ENCODE results near the gene TNFRSF11A.
A peak's percentile ranks its signal among the peaks of the same experiment; 100 is the strongest.

TNFRSF11A gene

DNA sequence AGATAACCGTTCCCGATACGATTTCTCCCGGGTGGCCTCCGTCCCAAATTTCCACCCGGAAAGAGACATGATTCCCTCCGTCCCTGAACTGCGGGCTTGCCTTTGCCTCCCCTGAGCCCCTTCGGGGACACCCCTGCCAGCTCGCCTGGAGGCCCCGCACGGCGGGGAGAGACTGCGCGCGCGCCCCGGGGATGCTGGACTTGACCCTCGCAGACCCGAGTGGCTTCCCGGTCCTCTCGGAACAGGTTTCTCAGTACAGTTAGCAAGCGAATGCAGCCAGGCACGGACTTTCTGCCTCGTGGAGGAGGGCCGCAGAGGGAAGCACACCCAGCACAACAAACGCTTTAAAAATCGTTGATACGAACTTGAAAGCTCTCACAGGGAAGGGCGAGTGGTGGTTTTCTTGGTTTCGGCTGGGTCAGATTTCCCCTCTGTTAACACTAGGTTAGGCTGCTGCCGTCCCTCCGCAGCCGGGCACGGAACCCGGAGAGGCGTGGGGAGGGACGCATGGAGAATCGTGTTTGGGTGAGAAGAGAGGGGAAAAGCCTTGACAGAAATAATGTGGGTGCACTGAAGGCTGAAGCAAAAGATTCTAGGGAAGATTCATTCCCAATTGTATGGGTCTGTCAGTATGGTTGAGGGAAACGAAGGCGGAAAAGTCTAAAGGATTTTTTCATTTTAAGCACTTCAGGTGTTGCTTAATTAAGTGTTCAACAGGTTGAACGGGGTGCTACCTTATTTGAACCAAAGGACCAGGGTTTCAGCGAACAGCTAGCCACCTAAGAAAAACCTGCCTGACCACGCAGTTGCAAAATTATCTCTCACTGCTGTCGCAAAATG, 916 bp downstream of the TNFRSF11A start:
- DNase-seq (ENCODE audit: low read depth in 2 of 2): no peak

DNA sequence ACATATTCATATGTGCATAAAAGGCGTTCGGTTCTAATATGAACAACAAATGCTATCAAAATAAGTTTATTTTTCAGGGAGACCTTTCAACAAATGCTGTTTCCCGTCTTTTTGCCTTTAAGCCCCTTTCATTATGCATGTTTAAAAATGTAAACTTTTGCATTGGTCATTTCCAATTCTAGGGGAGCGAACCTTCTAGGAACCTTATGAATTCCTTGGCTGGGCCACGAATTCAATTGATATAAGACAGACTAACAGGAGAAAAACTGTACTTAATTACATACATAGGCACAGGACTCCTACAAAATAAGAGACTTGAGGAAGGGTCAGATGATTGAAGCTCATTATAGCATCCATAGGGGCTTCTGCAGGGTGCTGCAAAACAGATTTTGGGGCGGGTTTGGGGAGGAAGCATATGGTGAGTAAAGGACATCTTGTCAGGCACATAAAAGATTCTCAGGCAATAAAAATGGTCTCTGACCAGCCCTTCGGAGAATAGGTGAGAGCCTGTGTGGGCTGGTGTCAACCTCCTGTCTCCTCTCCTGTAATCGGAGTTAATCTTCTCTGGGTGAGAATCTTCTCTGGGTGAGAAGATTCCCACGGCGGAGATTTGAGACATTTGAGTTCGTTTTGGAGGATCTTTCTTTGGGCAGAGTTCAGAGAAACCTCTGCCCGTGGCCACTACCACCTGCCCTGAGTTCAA, 1.7 kb downstream of the TNFRSF11A start:
- no peak for DNase-seq (ENCODE audit: low read depth in 2 of 2)

DNA sequence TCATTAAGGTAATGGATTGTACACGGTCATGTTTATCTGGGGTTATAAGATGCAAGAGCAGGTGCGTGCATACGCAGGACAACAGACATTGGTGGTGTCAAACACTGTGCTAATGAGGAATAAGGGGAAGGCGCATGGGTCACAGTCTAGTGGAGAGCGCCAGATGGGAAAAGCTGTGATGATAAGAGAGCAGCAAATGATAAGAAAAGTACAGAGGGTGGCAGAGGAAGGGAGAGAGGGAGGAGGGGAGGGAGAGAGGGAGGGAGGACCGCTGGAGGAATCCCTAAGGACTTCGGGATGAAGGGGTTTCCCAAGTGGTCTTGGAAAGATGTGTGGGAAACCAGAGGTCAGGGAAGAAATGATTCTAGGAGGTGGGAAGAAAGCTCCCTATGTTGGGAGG, 2.9 kb downstream of the TNFRSF11A start:
- no peak for DNase-seq (ENCODE audit: low read depth in 2 of 2)

DNA sequence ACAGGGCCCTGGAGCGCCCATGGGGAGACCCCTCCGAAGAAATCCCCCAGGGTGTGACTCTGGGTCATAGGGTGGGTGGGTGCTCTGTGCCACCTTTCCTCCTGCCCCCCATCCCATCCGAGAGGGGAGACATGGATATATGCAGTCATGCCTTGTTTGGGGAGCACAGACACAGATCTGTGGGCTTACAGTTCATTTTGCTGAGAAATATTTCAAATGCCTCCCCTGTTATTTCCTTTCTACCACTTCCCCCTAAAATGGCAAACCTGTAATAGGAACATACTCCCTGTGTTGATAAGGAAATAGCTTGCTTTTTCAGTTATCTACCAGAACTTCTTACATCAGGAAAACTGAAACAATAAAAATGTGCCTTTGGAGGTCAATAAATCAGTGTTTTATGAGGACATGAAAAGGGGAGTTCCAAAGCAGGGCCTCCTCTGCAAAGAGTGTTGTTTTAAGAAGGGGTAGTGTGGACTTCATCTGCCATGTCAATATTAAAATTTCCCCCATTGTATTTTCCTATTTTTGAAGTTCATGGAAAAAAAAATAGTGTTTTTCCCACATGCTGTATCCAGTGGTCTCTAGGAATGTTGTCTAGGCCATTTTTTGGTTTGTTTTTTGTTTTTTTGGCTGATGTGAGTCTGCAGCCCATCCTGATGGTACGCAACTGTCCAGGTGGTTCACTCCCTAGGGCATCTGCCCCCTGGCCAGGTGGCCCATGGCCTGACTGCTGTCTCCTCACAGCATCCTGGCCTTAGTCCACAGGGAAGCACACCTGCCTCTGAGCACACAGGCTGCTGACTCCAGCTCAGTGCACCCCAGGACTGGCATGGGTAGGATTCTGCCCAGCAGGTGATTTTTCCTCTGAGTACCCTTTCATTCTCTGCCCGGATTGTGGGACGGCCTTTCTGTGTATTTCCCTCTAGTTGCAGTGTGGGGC, 3.7 kb downstream of the TNFRSF11A start:
- no peak for DNase-seq (ENCODE audit: low read depth in 2 of 2)

DNA sequence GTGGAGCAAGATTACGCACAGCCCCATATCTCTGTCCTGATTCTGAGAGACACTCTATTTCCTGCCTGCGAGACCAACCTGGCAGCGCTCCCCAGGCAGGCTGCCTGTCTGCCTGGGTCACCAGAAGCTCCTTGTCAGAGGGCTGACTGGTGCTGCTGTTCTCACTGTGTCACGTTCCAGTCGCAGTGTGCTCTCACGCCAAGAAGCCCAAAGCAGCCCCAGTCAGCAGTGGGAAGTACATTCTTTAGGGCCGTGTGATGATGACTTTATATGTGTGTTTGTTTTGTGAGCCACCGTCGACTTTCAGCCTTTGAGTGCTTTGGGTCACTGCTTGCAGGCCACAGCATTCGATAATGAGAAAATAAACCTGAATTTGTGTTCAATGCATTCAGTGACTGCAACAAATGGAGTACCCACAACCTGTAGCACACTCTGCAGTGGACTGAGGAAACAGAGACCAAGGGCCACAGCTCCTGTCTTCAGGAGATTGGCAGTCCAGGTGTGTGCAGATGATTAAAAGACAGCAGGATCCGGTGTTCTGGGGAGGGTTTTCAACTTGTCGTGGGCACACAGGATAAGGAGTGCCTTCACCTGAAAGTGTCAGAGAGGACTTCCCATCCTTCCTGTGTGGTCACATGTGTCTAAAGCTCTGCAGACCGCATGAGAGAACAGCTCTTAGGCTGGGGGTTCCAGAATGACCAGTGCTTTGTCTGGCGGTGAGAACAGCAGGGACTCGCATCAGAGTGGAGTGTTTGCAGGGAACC, 4.8 kb downstream of the TNFRSF11A start:
- peak in 1 of 2 donors; percentile 57 for DNase-seq (ENCODE audit: low read depth in 2 of 2)

DNA sequence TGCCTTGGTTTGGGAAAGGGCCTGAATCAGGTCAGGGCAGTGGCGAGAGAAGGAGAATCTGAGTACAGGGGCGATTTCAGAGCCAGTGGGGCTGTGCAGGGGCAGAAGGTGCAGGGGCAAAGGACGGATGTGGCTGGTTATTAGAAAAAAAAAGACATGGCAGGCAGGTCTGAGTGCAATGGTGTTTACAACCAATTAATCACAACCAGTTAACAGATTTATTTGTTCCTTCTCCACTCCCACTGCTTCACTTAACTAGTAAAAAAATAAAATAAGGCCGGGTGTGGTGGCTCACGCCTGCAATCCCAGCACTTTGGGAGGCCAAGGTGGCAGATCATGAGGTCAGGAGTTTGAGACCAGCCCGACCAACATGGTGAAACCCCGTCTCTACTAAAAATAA, 5.5 kb downstream of the TNFRSF11A start:
- no peak for DNase-seq (ENCODE audit: low read depth in 2 of 2)

DNA sequence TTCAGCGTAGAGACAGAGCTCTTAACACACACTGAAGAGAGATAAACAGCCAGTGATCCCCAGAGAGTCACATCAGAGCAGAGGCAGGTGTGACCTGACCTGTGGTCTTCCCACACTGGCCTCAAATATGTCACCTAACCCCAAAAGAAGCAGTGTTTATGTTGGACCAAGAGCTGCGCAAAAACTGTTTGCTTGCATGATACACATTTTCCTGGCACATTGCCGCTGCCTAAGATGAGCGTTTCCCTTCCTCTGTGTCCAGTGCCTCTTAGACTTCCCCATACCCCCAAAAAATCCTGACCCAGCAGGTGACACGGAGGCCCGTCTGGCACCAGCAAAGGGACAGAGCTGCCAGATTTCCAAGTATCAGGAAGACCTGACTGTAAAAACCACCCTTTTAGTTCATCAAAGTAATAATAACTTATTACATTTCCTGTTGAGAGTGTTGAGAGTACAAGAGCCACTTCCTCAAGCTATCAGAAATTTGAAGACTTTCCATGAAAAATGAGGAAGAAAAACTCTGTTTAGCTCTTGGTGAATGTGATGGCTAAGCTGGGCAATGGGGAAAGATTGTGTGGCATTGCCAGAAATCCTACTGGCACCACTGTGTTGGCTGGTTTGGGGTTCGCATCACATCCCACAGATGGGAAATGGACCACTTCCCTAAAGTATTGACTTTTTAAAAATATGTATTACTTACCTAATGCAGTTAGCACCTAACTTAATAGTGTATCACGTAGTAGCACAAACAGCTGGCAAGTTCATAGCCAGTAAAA, 6.7 kb downstream of the TNFRSF11A start:
- no peak for DNase-seq (ENCODE audit: low read depth in 2 of 2)

DNA sequence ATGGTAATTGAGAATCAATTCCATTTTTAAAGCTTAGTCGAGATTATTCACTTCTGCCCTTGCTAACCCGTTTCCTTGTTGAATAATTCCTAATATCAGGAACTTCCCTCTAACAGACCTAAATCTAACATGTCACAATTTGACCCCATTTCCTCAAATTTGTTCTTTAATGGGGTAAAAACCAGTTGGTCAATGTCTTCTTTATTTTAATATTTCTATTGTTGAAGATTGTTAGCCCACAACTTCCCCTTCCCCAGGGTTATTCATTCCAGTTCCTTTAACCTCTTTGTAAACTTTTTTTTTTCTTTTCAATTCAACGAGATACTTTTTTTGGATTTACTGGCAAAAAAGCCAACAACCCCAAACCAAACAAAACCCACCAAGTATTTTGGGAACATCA, 7.3 kb downstream of the TNFRSF11A start:
- no peak for DNase-seq (ENCODE audit: low read depth in 2 of 2)

DNA sequence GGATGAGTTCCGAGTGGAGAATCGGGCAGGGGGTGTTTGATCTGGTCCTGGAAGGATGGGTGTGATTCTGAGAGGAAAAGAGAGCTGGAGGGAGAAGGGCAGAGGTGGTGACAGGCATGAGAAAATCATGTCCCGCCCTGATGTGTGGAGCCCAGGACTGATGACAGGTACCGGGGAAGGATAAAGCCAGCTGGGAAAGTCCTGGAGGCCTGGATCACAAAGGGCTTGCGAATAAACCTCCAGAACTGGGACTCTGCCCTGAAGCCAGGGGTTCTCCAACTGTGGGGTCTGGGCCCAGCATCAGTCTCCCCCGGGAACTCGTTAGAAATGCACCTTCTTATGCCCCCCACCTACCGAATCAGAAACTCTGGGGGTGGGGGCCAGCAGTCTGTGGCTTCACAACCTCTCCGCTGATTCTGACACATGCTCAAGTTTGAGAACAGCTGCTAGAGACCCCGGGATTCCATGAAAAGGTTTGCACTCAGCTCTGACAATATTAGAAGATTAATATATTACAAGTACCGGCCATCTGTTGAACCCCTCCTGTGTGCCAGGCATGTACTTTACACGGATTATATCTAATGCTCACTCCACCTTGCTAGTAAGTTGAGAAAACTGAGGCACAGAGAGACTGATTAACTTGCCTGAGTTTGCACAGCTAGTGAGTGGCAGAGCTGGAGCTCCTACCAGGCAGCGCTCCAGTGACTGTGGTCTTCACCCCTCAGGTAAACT, 8.0 kb downstream of the TNFRSF11A start:
- no peak for DNase-seq (ENCODE audit: low read depth in 2 of 2)

DNA sequence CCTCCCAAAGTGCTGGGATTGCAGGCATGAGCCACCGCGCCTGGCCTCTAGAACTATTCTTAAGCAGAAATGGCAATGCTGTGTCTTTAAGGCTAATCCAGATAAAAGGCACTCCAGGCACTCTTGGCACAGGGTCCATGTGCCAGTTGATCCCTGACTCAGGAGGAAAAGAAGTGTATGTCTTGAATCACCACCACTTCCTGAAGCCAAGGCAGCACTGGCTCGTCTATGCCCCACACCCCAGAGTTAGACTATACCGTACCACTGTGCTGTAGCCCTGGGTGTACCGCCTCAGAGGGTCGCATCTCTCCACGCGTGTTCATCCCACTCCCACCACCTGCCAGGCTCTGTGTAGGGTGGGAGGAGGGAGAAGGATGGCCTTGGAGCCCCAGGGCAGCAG, 9.0 kb downstream of the TNFRSF11A start:
- no peak for DNase-seq (ENCODE audit: low read depth in 2 of 2)

DNA sequence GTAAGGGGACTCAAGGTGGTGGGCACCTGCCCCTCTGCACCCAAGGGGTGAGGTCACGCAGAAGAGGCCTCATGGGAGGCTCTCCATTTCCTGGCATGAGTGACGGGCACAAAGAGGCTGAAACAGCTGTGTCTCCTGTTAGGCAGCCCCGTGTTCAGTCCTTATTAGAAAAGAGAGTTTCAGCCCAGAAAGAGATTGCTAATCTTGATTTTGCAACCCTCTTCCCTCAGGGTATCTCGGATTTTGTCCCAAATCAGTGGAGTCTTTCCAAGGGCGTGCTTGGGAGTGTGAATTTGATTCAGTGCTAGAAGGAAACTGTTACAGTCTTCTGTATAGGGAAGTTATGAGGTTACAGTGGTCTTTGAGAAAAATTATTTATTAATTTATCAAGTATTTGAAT, 10.4 kb downstream of the TNFRSF11A start:
- no peak for DNase-seq (ENCODE audit: low read depth in 2 of 2)

DNA sequence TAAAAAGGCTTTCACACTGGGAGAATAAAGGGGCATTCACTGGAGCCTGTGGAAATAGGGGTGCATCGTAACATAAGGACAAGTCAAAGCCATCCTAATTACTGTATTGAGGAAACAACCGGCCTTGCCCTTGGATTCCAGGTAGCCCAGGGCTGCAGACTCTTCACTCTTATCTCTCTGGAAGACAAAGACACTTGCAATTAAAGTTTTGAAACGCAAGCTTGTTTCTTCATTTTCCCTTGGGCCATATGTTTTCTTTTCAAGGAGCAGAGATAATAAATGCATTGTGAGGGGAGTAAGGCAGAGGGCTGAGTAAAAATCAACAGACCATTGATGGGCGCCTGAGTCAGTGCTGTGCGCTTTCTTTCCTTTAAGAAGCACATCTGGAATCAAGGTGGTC, 11.5 kb downstream of the TNFRSF11A start:
- DNase-seq (ENCODE audit: low read depth in 2 of 2): no peak

DNA sequence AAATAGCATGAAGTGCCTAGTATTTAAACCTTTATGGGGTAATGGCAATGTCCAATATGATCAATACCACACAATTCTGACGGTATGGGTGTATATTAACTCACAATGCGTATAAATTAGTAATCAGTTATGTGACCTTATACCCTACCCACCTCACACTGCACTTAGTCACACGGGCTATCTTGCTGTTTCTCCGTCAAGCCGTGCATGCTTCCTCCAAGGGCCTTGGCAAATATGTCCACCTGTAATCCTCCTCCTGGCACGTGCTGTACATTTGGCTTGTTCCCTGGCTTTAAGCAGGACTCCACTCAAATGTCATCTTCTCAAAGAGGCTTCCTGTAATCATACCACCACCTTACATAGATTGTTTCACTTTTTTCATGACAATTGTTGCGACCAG, 12.2 kb downstream of the TNFRSF11A start:
- no peak for DNase-seq (ENCODE audit: low read depth in 2 of 2)

DNA sequence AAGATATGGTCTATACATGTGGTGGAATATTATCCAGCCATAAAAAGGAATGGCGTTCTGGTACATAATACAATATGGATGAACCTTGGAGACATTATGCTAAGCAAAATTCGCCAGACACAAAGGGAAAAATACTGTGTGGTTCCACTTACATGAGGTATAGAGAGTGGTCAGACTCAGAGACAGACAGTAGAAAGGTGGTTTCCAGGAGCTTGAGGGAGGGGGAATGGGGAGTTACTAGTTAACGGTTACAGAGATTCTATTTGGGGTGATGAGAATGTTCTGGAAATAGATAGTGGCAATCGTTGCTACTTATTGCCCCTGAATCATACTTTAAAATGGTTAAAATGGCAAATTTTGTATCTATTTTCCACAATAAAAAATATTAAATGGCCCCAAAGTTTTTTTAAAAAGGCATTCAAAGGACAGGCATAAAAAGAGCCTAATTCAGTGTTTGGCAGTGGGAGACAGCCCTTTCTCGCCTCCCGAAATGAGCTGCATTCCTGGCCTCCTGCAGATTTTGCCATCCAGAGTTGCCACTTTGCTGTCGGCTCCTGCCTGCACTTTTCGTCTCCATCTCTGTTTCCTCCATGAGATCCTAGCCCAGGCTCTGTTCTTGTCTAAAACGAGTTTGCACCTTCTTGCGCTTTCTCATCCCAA, 13.5 kb downstream of the TNFRSF11A start:
- DNase-seq (ENCODE audit: low read depth in 2 of 2): no peak

DNA sequence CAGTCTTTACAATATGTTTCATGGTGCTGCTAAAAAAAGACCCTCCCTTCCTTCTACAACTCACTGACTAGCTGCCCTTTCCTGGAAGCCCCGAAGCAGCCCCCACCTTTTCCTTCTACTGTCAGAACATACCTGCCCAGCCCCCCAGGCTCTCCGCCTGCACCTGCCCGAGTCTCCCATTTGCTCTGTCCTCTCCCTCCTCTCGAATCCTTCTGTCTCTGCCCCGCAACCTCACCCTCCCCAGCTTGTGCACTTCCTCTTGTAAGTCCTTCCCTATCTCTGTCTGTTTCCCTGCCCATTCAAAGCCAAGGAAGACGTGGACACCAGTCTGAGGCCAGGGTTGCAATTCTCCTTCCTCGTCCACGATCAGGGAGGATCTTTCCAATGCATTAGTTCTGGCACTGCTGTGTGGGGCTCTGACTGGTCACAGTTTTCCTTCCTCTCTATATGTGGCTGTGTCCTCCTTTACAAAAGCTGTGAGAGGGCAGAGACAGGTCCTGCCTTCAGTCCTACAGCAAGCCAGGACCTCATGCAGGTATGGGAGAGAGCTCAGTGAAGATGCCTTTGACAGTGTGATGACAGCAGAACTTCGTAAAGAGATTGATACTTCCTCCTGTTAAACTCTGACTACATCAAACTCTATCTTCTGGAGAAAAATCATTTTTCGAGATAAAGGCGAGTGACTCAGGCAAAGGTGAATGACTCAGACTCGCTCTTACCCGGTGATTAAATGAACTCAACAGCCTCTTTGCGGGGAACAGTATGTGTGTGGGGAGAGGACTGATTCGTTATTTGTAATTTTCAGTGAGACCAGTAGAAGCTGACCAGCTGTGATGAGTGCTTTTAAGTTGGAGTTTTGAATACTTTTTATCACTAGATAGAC, 14.2 kb downstream of the TNFRSF11A start:
- DNase-seq (ENCODE audit: low read depth in 2 of 2): peak in 1 of 2 donors; percentile 42

DNA sequence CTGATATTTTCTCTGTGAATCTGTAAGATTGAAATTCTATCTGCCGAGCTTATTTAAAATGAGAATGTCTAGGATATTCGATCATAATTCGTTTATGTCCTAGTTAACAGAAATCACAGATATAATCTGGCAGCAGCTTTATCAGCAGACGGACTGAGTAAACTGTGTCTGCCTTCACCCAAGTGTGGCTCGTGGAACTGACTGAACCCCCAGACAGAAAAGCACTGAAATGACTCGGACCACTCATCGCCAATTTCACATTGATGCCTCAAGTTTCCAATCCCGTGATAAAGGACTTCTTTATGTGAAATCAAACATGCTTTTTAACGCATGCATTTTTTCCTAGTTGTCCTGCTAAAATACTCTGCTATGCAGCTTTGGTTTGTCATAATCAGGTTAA, 15.9 kb downstream of the TNFRSF11A start:
- no peak for DNase-seq (ENCODE audit: low read depth in 2 of 2)

DNA sequence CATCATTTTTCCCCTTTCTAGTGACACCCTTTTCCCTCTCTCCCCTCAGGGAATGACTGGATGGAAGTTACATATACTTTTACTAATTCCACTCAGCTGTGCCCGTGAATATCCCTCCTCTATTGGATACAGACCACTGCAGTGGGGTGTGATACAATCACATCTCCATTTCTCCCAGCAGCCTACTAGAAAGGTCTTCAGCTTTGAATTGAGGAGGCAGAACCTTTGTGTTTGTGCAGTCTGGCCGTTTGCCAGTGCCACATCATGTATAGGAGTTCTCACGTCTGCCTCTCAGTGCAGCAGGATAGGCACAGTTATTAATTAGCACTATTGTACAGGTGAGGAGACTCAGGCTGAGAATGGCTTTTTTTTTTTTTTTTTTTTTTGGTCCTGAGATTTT, 16.4 kb downstream of the TNFRSF11A start:
- no peak for DNase-seq (ENCODE audit: low read depth in 2 of 2)

DNA sequence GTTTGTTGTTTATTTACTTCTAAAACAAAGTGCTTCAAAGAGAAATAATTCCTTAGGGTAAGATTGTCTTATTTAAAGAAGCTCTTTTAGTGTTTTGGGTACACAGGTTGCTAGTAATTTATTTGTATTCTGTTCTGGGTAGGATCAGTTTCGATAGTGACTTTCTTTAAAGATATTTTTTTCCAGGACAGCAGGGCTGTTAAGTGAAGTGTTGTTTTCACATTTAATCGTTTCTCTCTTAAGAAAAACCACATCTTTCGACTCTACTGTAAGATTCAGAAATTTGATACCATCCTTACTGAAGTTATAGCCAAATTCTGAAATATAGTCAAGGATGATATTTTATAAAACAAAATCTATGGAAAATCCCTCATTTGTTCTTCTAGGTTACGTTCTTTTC, 17.8 kb downstream of the TNFRSF11A start:
- no peak for DNase-seq (ENCODE audit: low read depth in 2 of 2)

Data from stimulated activated CD8-positive, alpha-beta memory T cell treated with anti-CD3 and anti-CD28 coated beads, Interleukin-15, amount 100 ng/mL, for 48 hours (primary cell).